Measurements from ENCODE around the gene GRB2. TPM values are rescaled to one million over a fixed set of nuclear protein-coding genes. Genes with fewer than 3 reads are reported as not detected.
A peak's percentile ranks its signal among the peaks of the same experiment; 100 is the strongest.

The GRB2 gene
- total and polyA plus RNA-seq, 10 of the 15 experiments (the other 5 are each of a cell fraction or from before 2014, with no cell fraction given), result 113 to 268 (median 158) TPM

DNA sequence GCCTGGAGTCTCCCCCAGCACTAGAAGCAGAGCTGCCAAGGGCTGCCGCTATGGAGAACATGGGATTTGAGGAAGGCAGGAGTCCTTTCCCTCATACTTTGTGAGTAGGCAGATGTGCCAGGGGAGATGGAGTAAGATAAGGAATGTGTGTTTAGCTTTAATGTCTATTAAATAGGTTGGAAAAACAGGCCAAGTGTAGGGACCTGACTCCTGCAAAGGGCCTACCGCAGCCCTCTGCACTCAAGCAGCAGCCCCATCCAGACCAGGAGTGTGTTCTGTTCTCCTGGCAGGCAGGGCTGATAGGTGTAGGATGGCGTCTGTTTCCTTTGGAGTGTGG, 132.7 kb downstream of the GRB2 start:
- DNase-seq (ENCODE audit: low read depth, low spot score) (no peak), ATAC-seq (no peak), FAIRE-seq (no peak)
- H3K9ac ChIP-seq (ENCODE audit: control insufficient read depth, insufficient read depth, low read length), result peak overlapping the region; percentile 90; the same call in 1 of the 2 replicates
- no peaks in the 10 kb centered on the region for H3K27me3 ChIP-seq (replicated peaks in 1 of 2; ENCODE audit: control insufficient read depth in 2 of 2, insufficient read depth in 2 of 2, low read length in 1 of 2)
- POLR2A ChIA-PET, result interaction anchor here (1.3 to 6.4 kb wide), 4 partner anchors 8 to 129 kb away, joined by 4 to 73 read pairs (median 20); partner anchors contain the start of genes GGA3, MRPS7 and SLC25A19
- peak overlapping the region; percentile 70; the same call in 1 of the 2 replicates for H3K4me3 ChIP-seq
- no peak overlapping the region for H2AFZ ChIP-seq (ENCODE audit: control insufficient read depth, low read depth, low read length)
- CTCF ChIA-PET, result interaction anchor here (0.6 to 5.3 kb wide), 8 partner anchors 11 to 312 kb away, joined by 3 to 58 read pairs (median 6); partner anchors contain the start of genes GGA3, MRPS7 and SLC25A19
- SMC1A ChIA-PET (ENCODE audit: uncharacterized antibody, unreplicated experiment), result interaction anchor here (1.0 to 2.8 kb wide), 4 partner anchors 12 to 139 kb away, joined by 4 to 7 read pairs (median 5); partner anchors contain the start of gene SLC25A19
- H3K4me2 ChIP-seq (ENCODE audit: control insufficient read depth, insufficient read depth), result peak overlapping the region; percentile 81
- H3K36me3 ChIP-seq (ENCODE audit: control insufficient read depth in 2 of 2, insufficient read depth in 2 of 2, low read length in 1 of 2), result peaks cover 14 to 17% of the 10 kb centered on the region in 2 experiments; a peak in 3 of 4 replicates
- WGBS (ENCODE audit: insufficient coverage, insufficient replicate concordance, low lambda C conversion rate, missing lambda C conversion rate), result 67% methylated on average over 3 of the region's 3 CpGs
- intact Hi-C loops (cut with micrococcal nuclease; ENCODE audit: unreplicated experiment) (no loop called here), in situ Hi-C loops (cut with MboI) (loop anchor here (5.0 kb wide), 1 partner anchor 139 kb away; no protein-coding TSS in a partner anchor)
- no peaks in the 10 kb centered on the region for H3K9me3 ChIP-seq (replicated peaks; ENCODE audit: control insufficient read depth, insufficient read depth, low read length)
- no TSS peak for BruUV-seq (replicated peaks)
- TF ChIP-seq ETV6 (conservative IDR thresholded peaks at IDR 0.05 in 1 of 2, IDR thresholded peaks at IDR 0.05 in 1 of 2; ENCODE audit: borderline replicate concordance in 1 of 2, low read depth in 1 of 2), result no peak
- no peak for TF ChIP-seq NFYB (IDR thresholded peaks at IDR 0.05; ENCODE audit: insufficient read depth, low read depth, low read length)
- TF ChIP-seq, protein P1, sequence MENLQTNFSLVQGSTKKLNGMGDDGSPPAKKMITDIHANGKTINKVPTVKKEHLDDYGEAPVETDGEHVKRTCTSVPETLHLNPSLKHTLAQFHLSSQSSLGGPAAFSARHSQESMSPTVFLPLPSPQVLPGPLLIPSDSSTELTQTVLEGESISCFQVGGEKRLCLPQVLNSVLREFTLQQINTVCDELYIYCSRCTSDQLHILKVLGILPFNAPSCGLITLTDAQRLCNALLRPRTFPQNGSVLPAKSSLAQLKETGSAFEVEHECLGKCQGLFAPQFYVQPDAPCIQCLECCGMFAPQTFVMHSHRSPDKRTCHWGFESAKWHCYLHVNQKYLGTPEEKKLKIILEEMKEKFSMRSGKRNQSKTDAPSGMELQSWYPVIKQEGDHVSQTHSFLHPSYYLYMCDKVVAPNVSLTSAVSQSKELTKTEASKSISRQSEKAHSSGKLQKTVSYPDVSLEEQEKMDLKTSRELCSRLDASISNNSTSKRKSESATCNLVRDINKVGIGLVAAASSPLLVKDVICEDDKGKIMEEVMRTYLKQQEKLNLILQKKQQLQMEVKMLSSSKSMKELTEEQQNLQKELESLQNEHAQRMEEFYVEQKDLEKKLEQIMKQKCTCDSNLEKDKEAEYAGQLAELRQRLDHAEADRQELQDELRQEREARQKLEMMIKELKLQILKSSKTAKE (IDR thresholded peaks at IDR 0.05; ENCODE audit: low read depth, poor library complexity, severe bottlenecking), result no peak
- no peak for TF ChIP-seq KAT2A (conservative IDR thresholded peaks at IDR 0.05; ENCODE audit: control insufficient read depth, low read depth, low read length)
- TF ChIP-seq POLR2A (IDR thresholded peaks at IDR 0.05; ENCODE audit: low read depth, low read length), result no peak
- TF ChIP-seq ZNF24 (IDR thresholded peaks at IDR 0.05), result no peak
- TF ChIP-seq TBL1XR1 (IDR thresholded peaks at IDR 0.05; ENCODE audit: low read depth, low read length), result no peak
- no peak for TF ChIP-seq LARP7 (IDR thresholded peaks at IDR 0.05)
- TF ChIP-seq, protein P2, sequence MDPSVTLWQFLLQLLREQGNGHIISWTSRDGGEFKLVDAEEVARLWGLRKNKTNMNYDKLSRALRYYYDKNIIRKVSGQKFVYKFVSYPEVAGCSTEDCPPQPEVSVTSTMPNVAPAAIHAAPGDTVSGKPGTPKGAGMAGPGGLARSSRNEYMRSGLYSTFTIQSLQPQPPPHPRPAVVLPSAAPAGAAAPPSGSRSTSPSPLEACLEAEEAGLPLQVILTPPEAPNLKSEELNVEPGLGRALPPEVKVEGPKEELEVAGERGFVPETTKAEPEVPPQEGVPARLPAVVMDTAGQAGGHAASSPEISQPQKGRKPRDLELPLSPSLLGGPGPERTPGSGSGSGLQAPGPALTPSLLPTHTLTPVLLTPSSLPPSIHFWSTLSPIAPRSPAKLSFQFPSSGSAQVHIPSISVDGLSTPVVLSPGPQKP (IDR thresholded peaks at IDR 0.05; ENCODE audit: low read depth, low read length), result no peak
- TF ChIP-seq NKRF (conservative IDR thresholded peaks at IDR 0.05), result no peak
- TF ChIP-seq HDGF (IDR thresholded peaks at IDR 0.05), result no peak
- no peak for TF ChIP-seq DPF2 (IDR thresholded peaks at IDR 0.05)
- RAD21 ChIA-PET (ENCODE audit: unreplicated experiment), result interaction anchor here (0.8 to 4.8 kb wide), 5 partner anchors 11 to 48 kb away, joined by 3 to 68 read pairs (median 15); partner anchors contain the start of genes GGA3, MRPS7 and SLC25A19
- no peak overlapping the region for H3K27ac ChIP-seq (ENCODE audit: control insufficient read depth, insufficient read depth)
- H4K20me1 ChIP-seq (ENCODE audit: control insufficient read depth, insufficient read depth), result no peaks in the 10 kb centered on the region
- peaks cover 32% of the 10 kb centered on the region for H3K79me2 ChIP-seq (ENCODE audit: control insufficient read depth, insufficient read depth, low read length)
- peaks cover 24% of the 10 kb centered on the region for H3K4me1 ChIP-seq (ENCODE audit: control insufficient read depth, insufficient read depth, low read length)

All from GM12878 (cell line).